Neuronal stem cell (in vitro differentiated cells): ENCODE measurements around the gene COG1.

ENCODE experiments used
- DNase-seq: peaks from one replicate; pipeline ENCODE4 v3.0.0-alpha.2; 2013; ENCODE audit warnings: low spot score
- H2AFZ ChIP-seq: one replicate; pipeline ENCODE4 v1.6.1; 2013; ENCODE audit warnings: mild to moderate bottlenecking, low read length, inconsistent platforms
- H2AK5ac ChIP-seq: 2 replicates; pipeline ENCODE4 v1.6.1; 2013; ENCODE audit warnings: low read depth, mild to moderate bottlenecking, inconsistent platforms, low read length, moderate library complexity, mixed read lengths
- H2BK120ac ChIP-seq: 2 replicates; pipeline ENCODE4 v1.6.1; 2013; ENCODE audit warnings: low read depth, mild to moderate bottlenecking, inconsistent platforms, low read length, moderate library complexity, mixed read lengths
- H2BK12ac ChIP-seq: one replicate; pipeline ENCODE4 v1.6.1; 2013; ENCODE audit warnings: low read length, inconsistent platforms
- H2BK15ac ChIP-seq: 2 replicates; pipeline ENCODE4 v1.6.1; 2013; ENCODE audit warnings: mild to moderate bottlenecking, low read length, inconsistent platforms, mixed read lengths
- H2BK5ac ChIP-seq: one replicate; pipeline ENCODE4 v1.6.1; 2013; ENCODE audit warnings: inconsistent platforms, mild to moderate bottlenecking, low read length, moderate library complexity
- H3K14ac ChIP-seq: one replicate; pipeline ENCODE4 v1.6.1; 2013; ENCODE audit warnings: low read length, inconsistent platforms
- H3K18ac ChIP-seq: 2 replicates; pipeline ENCODE4 v1.6.1; 2013; ENCODE audit warnings: low read length, inconsistent platforms
- H3K23ac ChIP-seq: 2 replicates; pipeline ENCODE4 v1.6.1; 2013; ENCODE audit warnings: low read depth, mild to moderate bottlenecking, mixed read lengths, low read length, inconsistent platforms; ENCODE audit not compliant: poor library complexity
- H3K27ac ChIP-seq: replicated peaks from 3 replicates; pipeline ENCODE4 v1.5.1; 2013; ENCODE audit warnings: low read length, inconsistent platforms
- H3K27me3 ChIP-seq, 3 experiments: 2 replicates each; pipeline ENCODE4 v1.6.1; 2013; ENCODE audit warnings: low read length in 3 of 3, mild to moderate bottlenecking in 2 of 3, inconsistent platforms in 1 of 3, low read depth in 1 of 3, mixed read lengths in 1 of 3, moderate library complexity in 1 of 3; ENCODE audit not compliant: control insufficient read depth in 3 of 3, insufficient read depth in 3 of 3
- H3K36me3 ChIP-seq, 2 donors: replicated peaks in 1 of 2; 2 replicates each; pipeline ENCODE4 v1.6.1; 2013; ENCODE audit warnings: low read length in 2 of 2; ENCODE audit not compliant: control insufficient read depth in 2 of 2, insufficient read depth in 2 of 2
- H3K4ac ChIP-seq: 2 replicates; pipeline ENCODE4 v1.6.1; 2013; ENCODE audit warnings: inconsistent platforms, mild to moderate bottlenecking, low read length, moderate library complexity
- H3K4me1 ChIP-seq, 2 donors: 1 replicate in 1 of 2; 2 replicates in 1 of 2; pipeline ENCODE4 v1.6.1; 2013; ENCODE audit warnings: low read length in 2 of 2, low read depth in 1 of 2; ENCODE audit not compliant: control insufficient read depth in 2 of 2, insufficient read depth in 1 of 2
- H3K4me2 ChIP-seq: one replicate; pipeline ENCODE4 v1.6.1; 2013; ENCODE audit warnings: mild to moderate bottlenecking, low read length, inconsistent platforms; ENCODE audit not compliant: insufficient read depth, poor library complexity, severe bottlenecking
- H3K4me3 ChIP-seq, 2 donors: 2 replicates each; pipeline ENCODE4 v1.5.1; 2013; ENCODE audit warnings: low read length in 2 of 2, mild to moderate bottlenecking in 2 of 2, inconsistent platforms in 1 of 2, moderate library complexity in 1 of 2
- H3K79me1 ChIP-seq: one replicate; pipeline ENCODE4 v1.6.1; 2013; ENCODE audit warnings: low read depth, mild to moderate bottlenecking, inconsistent platforms, low read length, moderate library complexity
- H3K9ac ChIP-seq: one replicate; pipeline ENCODE4 v1.6.1; 2013; ENCODE audit warnings: mild to moderate bottlenecking, low read depth, low read length, inconsistent platforms; ENCODE audit not compliant: poor library complexity
- H3K9me3 ChIP-seq, 2 donors: replicated peaks in 1 of 2; 2 replicates each; pipeline versions ENCODE3 to v1.6.1; 2013; ENCODE audit warnings: low read length in 2 of 2, mild to moderate bottlenecking in 2 of 2, inconsistent platforms in 1 of 2, low read depth in 1 of 2, mixed read lengths in 1 of 2, moderate library complexity in 1 of 2; ENCODE audit not compliant: control insufficient read depth in 2 of 2, insufficient read depth in 1 of 2
- H4K8ac ChIP-seq: one replicate; pipeline ENCODE4 v1.6.1; 2013; ENCODE audit warnings: low read depth, mild to moderate bottlenecking, inconsistent platforms, low read length, moderate library complexity
- H4K91ac ChIP-seq: one replicate; pipeline ENCODE4 v1.6.1; 2013; ENCODE audit warnings: low read length, low read depth, mild to moderate bottlenecking, inconsistent platforms; ENCODE audit not compliant: poor library complexity
- WGBS, 2 donors: extraction: QIAGEN DNeasy Blood & Tissue Kit; methylation state at CpG; one replicate each; pipeline ENCODE4 v1.1.7; 2013; ENCODE audit warnings: missing lambda C conversion rate in 2 of 2, mixed read lengths in 1 of 2; ENCODE audit not compliant: insufficient read length in 2 of 2, insufficient replicate concordance in 1 of 2; ENCODE audit errors: extremely low coverage in 2 of 2; 5-methylcytosine and 5-hydroxymethylcytosine counted together

COG1 gene

DNA sequence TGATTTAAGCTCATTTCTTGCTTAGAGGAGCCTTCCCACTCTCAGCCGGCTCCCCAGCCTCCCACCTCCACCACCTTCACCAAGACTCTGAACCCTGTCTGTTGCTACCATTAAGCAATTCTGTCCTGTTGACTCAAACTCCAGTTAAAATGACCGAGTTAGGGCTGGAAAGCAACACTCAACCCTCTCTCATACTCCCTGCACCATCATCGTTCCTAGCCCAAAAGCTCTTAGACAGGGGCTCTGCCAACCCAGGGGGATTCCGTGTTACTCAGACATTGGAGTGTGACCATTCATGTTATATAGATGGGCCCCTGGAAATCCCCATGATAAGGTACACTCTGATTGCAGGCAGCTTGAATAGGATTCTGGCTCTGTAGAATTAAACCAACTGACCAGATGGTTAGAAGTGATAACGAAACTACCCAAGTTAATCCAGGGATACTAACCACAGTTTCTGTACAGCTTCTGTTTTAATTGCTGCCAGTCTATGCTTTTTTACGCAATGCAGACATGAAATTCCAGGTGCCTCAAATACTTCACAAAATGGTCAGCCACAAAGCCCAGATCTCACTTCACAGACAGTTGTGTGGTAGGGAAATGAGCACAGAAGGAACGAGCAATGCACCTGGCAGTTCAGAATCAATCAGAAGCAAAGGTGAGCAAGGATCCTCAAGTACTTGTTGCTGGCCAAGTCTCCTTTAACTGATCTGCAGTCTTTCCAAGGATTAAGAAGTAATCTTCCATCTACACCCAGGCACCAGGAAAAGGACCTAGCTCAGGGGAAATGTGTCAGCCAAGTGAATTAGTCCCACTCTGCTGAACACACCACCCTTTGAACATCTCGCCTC is 25.9 kb upstream of the COG1 start:
- no peak overlapping the region for H2BK120ac ChIP-seq

DNA sequence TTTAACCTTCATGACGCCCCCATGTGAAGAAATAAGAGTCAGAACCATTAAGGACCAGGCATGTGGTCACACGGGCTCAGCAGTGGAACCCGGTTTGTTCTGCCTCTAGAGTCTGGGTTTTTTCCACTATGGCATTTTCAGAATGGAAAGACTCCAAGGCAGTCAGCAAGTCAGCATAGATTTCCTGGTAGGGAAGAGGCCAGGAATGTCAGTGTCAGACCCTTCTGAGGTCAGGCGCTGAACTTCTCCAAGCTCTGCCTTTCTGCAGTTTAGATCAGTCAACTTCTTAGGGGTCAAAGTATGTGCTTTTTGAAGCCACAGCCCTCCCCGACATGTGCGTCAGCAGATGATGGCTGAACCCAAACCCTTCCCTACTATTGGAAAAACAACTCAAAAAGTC is 24.2 kb upstream of the COG1 start:
- DNase-seq, result no peak
- no peak overlapping the region for H4K8ac ChIP-seq
- H3K14ac ChIP-seq, result no peak overlapping the region
- H2AFZ ChIP-seq, result no peak overlapping the region
- no peak overlapping the region for H2BK12ac ChIP-seq
- H3K27ac ChIP-seq, result no peak overlapping the region
- no peak overlapping the region for H3K4me2 ChIP-seq
- H3K9ac ChIP-seq, result no peak overlapping the region
- H3K36me3 ChIP-seq, result no peaks in the 10 kb centered on the region
- no peak overlapping the region for H3K23ac ChIP-seq
- H3K4ac ChIP-seq, result no peak overlapping the region
- no peak overlapping the region for H2BK120ac ChIP-seq
- no peak overlapping the region for H2BK5ac ChIP-seq
- no peak overlapping the region for H4K91ac ChIP-seq
- H3K27me3 ChIP-seq, result peaks cover 7 to 55% (median 37%) of the 10 kb centered on the region in 3 experiments
- no peak overlapping the region for H2AK5ac ChIP-seq
- no CpG with 5 or more reads among the region's 6 CpGs for WGBS, 2 donors
- H3K18ac ChIP-seq, result no peak overlapping the region
- peaks cover 0 to 2% of the 10 kb centered on the region in 2 donors for H3K9me3 ChIP-seq
- no peak overlapping the region for H3K4me3 ChIP-seq
- H2BK15ac ChIP-seq, result no peak overlapping the region
- no peaks in the 10 kb centered on the region for H3K79me1 ChIP-seq
- peaks cover 6 to 23% of the 10 kb centered on the region in 2 donors for H3K4me1 ChIP-seq

More for the DNA sequence above, 25.9 kb upstream of the COG1 start:
- H3K79me1 ChIP-seq, result no peaks in the 10 kb centered on the region
- H3K4me2 ChIP-seq, result no peak overlapping the region
- no peaks in the 10 kb centered on the region for H3K36me3 ChIP-seq
- peaks cover 6 to 23% of the 10 kb centered on the region in 2 donors for H3K4me1 ChIP-seq
- no peak overlapping the region for H2BK15ac ChIP-seq
- H3K9me3 ChIP-seq, result peaks cover 0 to 2% of the 10 kb centered on the region in 2 donors
- H2AK5ac ChIP-seq, result no peak overlapping the region
- H4K91ac ChIP-seq, result no peak overlapping the region
- no peak overlapping the region for H4K8ac ChIP-seq
- no peak overlapping the region for H3K4me3 ChIP-seq
- peaks cover 11 to 66% (median 48%) of the 10 kb centered on the region in 3 experiments for H3K27me3 ChIP-seq
- H2AFZ ChIP-seq, result no peak overlapping the region
- DNase-seq, result no peak
- no peak overlapping the region for H2BK5ac ChIP-seq
- no CpG with 5 or more reads among the region's 8 CpGs for WGBS, 2 donors
- no peak overlapping the region for H3K18ac ChIP-seq
- no peak overlapping the region for H3K27ac ChIP-seq
- no peak overlapping the region for H3K23ac ChIP-seq
- no peak overlapping the region for H3K14ac ChIP-seq
- H2BK12ac ChIP-seq, result no peak overlapping the region
- H3K9ac ChIP-seq, result no peak overlapping the region
- H3K4ac ChIP-seq, result no peak overlapping the region

DNA sequence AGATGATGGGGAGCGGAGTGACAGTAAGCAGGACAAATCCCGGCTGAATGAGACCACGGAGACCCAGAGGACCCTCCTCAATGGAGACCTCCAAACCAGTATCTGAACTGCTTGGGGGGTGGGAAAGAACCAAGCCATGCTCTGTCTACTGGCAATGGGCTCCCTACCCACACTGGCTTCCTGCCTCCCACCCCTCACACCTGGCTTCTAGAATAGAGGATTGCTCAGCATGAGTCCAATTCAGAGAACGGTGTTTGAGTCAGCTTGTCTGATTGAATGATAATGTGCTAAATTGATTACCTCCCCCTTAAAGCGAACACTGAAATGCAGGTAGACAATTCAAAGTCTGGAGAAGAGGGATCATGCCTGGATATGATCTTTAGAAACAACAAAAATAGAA is 22.5 kb upstream of the COG1 start:
- Histone ChIP-seq H2BK5ac (no peak overlapping the region), H3K36me3 (no peaks in the 10 kb centered on the region), H2BK15ac (no peak overlapping the region), H3K4ac (no peak overlapping the region), H2BK12ac (no peak overlapping the region), H3K79me1 (no peaks in the 10 kb centered on the region), H3K27me3 (peaks cover 3 to 40% (median 22%) of the 10 kb centered on the region in 3 experiments), H3K18ac (no peak overlapping the region), H3K9me3 (peaks cover 0 to 2% of the 10 kb centered on the region in 2 donors), H4K91ac (no peak overlapping the region), H3K27ac (no peak overlapping the region), H2BK120ac (no peak overlapping the region), H2AK5ac (no peak overlapping the region), H3K4me2 (no peak overlapping the region), H3K4me1 (peaks cover under 1 to 12% of the 10 kb centered on the region in 2 donors), H2AFZ (no peak overlapping the region), H3K14ac (no peak overlapping the region), H3K23ac (no peak overlapping the region), H3K4me3 (no peak overlapping the region), H4K8ac (no peak overlapping the region), H3K9ac (no peak overlapping the region)
- WGBS, 2 donors, result no CpG with 5 or more reads among the region's 5 CpGs
- DNase-seq, result no peak

DNA sequence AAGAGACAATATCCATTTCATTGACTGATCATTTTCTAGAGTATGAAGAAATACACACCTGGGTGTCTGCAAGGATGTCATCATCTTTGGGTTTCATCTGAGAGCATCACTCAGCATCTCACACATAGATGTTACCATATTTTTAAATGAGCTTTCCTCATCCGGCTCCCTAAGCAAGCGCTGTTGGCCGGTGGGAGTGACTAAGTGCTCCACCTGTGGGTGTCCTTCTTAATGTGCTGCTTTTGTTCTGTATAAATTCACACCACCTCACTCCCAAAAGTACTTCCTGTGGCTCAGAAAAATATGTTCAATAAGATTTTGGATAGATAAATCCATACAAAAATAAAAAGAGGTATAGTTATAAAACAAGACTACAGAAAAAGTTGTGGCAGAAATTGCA is 20.6 kb upstream of the COG1 start:
- no peak for DNase-seq
- Histone ChIP-seq H3K18ac (no peak overlapping the region), H2BK5ac (no peak overlapping the region), H2AFZ (no peak overlapping the region), H3K36me3 (no peaks in the 10 kb centered on the region), H2BK12ac (no peak overlapping the region), H3K9ac (no peak overlapping the region), H3K4me3 (no peak overlapping the region), H3K27ac (no peak overlapping the region), H3K27me3 (peaks cover 0 to 21% (median 3%) of the 10 kb centered on the region in 3 experiments), H4K8ac (no peak overlapping the region), H3K9me3 (peaks cover 0 to 3% of the 10 kb centered on the region in 2 donors), H2AK5ac (no peak overlapping the region), H3K4ac (no peak overlapping the region), H4K91ac (no peak overlapping the region), H3K14ac (no peak overlapping the region), H3K23ac (no peak overlapping the region), H2BK120ac (no peak overlapping the region), H2BK15ac (no peak overlapping the region), H3K4me1 (no peaks in the 10 kb centered on the region), H3K79me1 (peaks cover 2% of the 10 kb centered on the region), H3K4me2 (no peak overlapping the region)
- WGBS, 2 donors, result no CpG with 5 or more reads among the region's 3 CpGs
